ENCODE data around the gene ASPHD1.
"Not testable (repeated sequence)": the region's sequence is repeated elsewhere in the genome, so short reads cannot be mapped to it uniquely, and the experiment has no call there.

Gene ASPHD1

DNA sequence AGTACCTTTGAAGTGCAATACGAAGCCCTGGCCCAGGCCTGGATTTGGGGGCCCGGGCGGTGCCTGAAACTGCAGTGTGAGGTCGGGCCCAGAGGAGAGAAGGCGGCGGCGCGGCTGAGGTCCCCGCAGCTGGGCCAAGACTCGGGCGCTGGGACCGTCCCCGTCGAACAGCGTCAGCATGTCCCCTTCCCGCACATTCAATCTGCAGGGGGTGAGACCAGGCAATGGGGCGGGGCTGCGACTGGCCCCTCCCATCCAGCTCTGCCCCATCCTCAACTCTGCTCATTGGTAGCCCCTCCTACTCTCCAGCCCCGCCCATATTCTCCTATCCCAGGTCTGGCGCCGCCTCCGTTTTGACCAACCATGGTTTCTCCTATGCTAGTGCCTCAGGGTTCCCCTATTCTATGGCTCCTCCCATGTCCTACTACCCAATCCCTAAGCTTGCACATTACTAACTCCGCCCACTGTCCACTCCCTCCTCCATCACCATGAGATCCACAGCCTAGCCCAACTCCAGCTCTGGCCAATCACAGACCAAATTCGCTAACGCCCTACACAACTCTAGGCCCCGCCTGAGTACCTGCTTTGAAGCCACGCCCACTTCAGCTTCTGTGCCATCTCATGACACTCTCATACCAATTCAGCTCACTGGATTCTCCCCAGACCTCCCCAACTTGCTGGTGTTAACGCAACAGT is 22.9 kb upstream of the ASPHD1 start:
- ATAC-seq = peak; percentile 71 to 82

DNA sequence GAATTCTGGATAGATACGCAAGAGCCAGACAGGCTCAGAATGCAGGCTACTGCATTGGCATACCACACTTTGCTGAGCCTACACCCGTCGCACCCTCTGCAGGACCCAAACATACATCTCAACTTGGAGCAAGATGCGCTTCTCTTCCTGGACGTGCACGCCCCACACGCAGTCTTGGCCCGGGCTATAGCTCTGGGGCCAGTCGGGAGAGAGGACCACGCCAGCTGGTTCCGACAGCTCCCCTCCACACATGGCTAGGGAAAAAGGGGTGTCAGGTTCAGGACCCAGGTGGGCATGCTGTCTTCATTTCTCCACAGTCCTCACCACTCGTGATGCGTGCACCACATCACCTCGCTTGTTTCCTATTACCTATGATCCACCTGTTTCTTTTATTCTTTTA is 22.1 kb upstream of the ASPHD1 start:
- no peak for ATAC-seq

DNA sequence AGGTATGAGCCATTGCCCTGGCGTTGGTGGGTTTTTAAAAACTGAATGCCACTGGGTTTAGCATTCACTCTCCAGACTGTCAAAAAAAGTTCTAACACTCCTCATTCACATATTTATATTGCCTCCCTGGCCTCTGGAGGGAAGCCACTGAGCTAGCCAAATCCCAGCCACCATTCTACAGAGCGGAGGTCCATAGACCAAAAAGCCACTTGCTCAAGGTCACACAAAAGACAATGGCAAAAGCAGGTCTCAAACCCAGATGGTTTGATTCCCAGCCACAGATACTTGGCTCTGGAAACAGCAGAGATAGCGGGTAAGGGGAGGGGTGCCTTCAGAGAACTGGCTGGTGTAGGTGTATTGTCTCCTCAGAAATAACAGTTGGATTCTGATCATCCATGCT is 19.2 kb upstream of the ASPHD1 start:
- ATAC-seq = no peak

DNA sequence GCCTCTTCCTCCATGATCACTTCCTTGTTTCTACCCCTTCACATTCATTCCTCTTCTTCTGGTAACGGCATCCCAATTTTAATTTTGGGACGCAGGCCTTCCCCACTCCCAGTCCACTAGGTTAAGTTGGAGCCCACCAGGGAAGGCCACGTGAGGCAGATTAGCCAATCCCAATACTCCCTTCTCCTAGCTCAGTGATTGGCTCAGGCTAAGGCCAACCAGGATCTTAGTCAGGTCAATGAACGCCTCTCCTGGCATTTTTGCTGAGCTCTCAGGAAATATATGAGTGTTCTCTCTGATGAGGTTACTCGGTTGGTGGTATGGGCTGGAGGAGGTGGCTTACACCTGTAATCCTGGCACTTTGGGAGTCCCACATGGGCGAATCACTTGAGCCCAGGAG is 16.3 kb upstream of the ASPHD1 start:
- no peak for ATAC-seq

DNA sequence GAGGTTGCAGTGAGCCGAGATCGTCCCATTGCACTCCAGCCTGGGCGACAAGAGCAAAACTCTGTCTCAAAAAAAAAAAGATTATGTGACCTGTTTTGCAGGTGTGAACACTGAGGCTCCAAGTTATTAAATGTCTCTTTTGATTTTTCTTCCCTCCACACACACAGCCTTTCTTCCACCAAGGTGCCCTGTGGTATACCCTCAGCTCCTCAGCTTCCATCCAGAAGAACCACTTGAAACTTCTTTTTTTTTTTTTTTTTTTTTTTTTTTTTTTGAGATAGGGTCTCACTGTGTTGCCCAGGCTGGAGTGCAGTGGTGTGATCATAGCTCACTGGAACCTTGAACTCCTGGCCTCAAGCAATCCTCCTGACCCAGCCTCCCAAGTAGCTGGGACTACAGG is 10.9 kb upstream of the ASPHD1 start:
- ATAC-seq = not testable (repeated sequence)

DNA sequence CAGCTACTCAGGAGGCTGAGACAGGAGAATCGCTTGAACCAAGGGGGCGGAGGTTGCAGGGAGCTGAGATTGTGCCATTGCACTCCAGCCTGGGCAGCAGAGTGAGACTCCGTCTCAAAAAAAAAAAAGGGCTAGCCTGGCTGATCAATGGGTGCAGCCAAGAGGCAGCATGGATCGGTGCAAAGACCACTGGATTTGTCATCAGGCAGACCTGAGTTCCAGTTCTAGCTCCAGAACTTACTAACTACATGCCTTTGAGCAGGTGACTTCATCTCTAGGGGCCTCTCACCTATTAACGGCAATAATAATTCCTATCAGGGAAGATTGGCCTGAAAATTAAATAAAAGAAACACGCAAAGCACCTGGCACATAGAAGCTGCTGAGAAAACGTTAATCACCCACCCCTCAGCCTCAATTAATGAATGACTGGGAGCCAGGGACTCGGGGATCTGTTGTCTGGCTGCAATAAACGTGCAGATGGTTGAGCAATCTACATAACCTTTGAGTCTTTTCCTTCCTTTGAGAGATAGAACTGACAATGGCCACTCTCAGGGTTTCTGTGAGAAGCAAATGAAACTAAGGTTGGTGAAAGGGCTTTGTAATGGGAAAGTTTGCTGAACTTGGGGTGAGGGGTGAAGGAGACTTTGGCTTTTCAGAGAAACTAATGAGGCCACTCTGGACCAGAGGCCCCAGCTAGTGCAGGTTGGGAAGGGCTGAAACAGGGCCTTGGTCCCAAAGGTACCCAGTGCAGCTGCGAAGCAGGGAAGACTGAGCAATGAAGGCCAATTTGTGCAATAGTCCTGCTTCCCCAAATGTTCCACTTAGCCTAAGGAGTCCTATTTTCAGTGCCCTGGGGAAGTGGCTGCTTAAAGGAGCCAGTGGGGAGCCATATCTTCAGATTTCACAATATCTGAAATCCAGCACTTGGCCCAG is 8.5 kb upstream of the ASPHD1 start:
- no peak for ATAC-seq

DNA sequence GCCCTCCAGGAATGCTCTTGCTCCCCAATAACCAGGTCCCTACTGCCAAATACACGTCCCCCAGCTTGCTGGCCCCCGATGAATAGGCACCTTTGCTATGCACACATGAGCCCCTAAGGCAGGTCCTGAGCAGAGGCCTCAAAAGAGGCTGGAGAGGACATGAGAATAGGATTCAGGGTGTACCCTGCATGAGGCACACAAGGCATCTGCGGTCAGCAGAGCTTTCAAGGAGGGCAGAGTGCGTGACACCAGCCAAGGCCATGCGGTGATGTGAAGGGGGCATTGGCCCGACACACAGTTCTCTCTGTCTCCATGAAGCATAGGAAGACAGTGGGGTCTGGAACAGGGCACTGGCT is 7.9 kb upstream of the ASPHD1 start:
- ATAC-seq = no peak

DNA sequence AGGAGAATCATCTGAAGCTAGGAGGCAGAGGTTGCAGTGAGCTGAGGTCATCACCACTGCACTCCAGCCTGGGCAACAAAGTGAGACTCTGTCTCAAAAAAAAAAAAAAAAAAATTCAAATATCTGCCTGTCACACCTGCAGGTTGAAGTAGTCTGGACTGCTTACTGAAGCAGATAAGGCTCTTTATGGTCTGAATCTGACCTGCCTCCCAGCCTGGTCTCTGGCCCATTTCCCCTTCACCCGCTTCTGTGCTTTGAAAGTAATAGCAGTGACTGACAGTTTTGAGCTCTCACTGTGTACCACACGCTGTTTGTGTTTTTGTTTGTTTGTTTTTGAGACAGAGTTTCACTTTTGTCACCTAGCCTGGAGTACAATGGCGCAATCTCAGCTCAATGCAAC is 6.7 kb upstream of the ASPHD1 start:
- ATAC-seq = no peak

DNA sequence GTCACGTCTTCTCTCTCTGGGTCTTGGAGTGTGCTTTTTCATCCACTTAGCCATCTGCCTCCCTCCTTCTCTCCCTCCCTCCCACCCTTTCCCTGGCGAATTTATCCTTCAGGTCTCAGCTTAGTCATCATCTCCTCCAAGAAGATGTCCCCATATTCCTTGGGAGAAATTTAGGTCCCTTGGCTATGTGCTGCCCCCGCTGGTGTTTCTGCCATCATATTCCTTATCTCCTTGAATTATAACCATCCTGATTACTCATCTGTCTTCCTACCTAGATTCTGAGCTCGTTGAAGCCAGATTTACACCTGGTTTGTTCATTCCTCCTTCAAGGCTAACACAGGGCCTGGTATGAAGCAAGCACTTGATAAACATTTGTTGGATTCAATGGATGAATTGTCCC is 5.9 kb upstream of the ASPHD1 start:
- no peak for ATAC-seq

DNA sequence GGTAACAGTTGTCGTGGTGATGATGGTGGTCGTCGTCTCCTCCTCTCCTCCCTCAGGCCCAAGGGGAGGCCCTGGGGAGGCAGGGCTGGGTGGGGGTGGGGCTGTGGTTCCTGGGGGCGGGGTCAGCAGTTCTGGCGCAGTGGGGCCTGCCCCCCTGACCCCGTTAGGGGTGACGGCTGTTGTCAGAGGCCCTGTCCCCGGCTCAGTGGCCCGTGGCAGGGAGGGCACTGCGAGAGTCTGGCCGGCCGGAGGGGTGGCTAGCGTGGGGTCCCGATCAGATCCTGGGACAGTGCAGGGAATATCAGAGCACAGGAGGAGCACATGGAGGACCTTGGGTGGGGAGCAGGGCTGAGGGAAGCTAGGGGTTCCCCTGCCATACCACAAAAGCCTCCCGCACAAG is 3.4 kb upstream of the ASPHD1 start:
- no peak for ATAC-seq

DNA sequence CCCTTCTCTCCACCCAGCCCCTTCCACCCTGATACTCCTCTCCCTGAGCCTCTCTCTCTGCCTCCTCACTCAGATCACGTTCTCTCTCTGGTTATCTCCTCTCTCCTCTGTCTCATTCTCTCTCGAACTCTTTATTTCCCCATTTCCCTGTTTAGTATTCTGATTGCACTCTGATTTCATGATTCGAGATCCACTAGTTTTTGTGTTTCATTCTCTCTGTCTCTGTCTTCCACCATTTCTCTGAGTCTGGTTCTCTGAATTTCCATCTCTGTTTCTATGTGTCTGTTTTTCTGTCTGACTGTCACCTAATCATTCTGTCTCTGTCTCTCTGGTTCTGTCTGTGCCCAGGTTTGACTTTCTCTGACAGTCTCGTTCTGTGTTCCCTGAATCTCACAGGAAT is 3.0 kb upstream of the ASPHD1 start:
- no peak for ATAC-seq

DNA sequence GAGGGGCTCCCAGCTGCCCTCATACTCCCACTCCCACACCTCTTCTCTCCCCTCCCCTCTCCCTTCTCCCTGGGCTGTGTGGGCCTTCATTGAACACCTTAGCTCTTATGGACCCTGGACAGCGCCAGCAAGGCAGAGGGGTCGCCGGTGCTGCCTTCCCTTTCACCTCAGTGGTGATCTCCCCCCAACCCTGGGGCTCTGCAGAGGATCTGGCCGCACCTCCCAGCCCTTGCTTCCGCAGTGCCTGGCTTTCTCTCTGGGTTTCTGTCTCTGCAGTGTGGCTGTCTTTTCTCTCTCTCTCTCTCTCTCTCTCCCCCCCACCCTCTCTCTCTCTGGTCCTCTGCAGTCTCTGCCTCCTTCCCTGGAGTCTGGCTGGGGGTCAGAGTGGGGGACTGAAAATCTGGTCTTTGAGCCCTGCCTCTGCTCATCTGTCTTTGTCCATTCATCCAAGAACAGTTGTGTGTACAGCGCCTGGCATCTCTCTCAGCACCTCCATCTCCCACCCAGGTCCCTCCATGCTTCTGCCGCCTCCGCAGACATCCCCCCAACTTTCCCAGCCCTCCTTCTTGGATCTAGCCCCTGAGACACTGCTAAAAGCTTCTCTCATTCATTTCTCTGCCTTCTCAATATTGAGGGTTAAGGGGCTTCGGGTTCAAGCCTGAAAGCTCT is 2.0 kb upstream of the ASPHD1 start:
- no peak for ATAC-seq

DNA sequence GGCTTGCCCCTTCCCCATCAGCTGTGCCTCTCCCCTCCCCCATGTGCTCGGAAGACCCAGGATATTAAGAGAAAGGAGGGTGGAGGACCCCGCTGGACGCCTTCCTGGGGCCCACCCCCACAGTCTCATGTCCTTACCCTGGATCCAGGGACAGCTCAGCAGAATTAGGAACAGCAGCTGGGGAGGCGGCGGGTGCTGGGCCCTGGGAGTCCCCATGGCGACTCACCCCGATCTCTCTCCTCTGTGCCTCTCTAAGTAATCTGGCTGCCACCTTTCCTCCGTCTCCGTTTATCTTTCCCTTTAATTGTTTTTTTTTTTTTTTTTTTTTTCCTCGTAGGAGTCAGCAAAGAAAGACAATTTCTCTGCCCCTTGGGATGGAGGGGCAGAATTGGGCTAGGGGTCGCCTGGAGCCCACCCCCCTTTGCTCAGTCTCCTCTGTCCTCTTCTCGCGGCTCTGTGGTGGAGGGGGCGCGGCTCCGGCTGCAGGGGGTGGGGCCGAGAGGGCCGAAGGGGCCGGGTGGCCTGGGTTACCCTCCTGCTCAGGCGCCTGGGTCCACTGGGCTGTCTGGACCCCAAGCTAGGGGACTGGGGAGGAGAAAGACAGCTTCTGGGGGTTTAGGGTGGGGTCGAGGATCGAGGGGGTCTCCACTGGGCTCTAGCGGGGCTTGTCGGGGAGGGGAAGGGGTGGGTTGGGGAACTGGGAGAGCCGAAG is 1.3 kb upstream of the ASPHD1 start:
- ATAC-seq = no peak

DNA sequence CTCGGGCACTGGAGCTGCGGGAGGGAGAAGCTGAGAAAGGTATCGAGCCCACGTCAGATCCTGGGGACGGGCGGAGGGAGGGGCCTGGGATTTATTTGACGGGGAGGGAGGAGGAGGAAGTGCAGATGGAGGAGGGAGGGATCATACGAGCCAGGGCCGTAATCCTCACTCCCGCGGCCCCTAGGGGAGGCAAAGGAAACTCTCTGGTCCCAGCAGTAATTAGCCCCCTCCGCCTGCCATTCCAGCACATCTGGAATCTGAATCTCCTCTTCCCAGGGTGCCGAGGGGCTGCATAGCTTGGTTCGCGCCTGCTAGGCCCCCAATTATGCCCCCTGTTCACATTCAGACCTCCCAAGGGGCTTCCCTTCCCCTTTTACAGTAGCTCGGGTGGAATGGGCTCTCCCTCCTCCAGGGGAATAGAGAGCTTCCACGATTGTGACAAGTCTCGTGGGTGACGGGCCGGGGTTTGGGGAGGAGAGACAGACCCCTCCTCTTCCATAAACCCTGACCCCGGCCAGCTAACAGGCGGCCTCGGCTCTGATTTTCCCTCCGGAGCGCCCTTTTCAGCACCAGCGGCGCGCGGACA is 679 bp upstream of the ASPHD1 start, which contains the start of gene SEZ6L2:
Gene SEZ6L2, minus strand, starts transcription at position 35 of the 586 bp plus-strand sequence. CDS start 531 bp downstream, outside the sequence.
- no peak for ATAC-seq

DNA sequence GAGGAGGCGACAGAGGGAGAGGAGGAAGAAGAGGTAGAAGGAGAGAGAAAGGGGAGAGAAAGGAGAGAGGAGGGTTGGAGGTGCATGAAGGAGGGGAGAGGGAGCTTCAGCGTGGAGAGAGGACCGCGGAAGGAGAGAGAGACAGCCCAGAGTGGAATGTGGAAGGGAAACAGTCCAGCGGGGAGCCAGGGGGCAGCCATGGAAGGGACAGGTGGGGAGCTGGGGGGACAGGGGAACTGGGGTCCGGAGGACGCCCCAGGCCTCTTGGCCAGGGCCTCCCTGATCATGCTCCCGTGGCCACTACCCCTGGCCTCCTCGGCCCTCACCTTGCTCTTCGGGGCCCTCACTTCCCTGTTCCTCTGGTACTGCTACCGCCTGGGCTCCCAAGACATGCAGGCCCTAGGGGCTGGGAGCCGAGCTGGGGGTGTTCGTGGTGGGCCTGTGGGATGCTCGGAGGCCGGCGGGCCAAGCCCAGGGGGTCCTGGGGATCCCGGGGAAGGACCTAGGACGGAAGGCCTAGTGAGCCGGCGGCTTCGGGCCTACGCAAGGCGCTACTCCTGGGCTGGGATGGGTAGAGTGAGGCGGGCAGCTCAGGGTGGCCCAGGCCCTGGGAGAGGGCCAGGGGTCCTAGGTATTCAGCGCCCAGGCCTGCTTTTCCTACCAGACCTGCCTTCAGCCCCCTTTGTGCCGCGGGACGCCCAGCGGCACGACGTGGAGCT is 759 bp downstream of the ASPHD1 start:
- no peak for ATAC-seq

DNA sequence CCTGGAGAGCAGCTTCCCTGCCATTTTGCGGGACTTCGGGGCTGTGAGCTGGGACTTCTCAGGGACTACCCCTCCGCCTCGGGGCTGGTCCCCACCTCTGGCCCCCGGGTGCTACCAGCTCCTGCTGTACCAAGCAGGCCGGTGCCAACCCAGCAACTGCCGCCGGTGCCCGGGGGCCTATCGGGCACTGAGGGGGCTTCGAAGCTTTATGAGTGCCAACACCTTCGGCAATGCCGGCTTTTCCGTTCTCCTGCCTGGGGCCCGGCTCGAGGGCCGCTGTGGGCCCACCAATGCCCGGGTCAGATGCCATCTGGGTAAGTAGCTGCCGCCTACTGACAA is 1.3 kb downstream of the ASPHD1 start:
- no peak for ATAC-seq

DNA sequence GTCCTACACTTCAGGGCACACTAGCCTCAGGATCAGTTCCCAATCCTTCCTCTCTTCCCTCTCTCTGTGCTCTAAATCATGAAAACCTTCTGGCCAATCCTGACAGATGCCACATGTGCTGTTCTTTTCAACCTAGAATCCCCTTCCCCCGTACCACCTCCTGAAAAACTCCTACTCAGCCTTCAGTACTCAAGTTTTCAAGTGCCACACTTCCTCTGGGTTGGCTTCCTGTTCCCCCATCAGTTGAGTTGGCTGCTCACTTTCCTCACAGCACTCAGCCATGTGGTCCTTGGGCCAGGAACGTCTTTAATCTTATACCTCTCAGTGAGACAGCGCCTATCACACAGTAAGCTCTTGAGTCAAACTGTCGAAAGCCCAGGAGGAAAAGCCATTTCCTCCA is 3.3 kb downstream of the ASPHD1 start:
- no peak for ATAC-seq

DNA sequence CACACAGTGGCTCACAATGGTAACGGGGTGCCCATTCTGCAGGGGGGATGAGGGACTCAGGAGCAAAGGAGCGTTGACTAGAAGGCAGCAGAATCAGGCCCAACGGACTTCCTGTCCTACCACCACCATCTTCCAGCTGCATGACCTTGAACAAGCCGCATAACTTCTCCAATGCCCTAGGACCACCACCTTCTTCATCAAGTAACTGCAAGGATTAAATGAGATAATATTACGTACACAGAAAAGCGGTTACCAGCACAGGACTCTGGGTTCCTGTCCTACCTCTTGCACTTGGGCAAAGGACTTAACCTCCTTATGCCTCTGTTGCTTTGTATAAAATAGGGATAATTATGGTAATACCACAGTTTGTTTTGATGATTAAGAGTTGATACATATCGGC is 4.7 kb downstream of the ASPHD1 start:
- ATAC-seq = no peak

DNA sequence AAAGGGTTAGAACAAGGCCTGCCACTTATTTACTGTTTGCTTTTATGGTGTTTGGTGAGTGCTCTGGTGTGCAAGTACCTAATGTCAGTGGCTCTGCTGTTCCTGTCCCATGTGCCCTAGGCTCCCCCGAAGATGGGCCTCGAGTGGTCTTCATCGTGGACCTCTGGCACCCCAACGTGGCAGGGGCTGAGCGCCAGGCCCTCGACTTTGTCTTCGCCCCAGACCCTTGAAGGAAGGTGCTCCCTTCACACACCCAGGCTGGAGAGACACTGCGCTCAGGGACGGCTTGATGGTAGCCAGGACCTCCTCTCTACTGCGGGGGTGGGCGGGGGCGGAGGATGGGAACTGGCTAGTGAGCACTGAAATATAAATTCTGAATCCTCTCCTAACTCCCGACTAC is 5.4 kb downstream of the ASPHD1 start:
- ATAC-seq = no peak

DNA sequence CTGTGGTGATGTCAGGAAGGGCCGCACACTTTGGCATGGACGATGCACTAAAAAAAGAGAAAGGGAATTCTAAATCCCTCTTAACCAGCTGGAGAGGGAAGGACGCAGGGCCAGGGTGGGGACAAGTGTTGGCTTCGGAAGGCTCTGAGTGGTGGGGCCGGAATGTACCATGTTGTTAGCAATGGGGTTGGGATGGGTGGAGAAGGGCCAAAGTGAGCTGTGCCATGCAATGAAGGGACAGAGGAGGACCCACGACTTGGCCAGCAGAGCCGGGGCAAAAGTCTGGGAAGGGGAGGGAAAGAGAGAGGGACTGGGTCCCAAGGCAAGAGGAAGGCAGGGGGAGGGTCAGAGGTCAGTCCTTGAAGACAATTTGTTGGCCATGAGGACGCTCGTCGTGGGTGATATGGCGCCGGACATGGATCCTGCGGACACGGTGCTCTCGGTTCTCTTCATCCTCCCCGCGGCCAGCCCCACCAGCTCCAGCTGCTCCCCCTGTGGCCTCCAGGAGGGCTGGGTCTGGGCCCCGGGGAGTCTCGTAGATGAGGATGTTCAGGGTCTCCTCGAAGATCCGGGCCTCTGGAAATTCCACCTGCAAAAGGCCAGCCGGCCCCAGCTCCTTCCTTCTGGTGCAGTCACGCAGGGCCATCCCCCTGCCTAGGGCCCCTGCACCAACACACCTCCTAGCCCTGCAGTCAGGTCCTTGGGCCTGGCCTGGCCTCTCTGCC is 6.4 kb downstream of the ASPHD1 start:
- no peak for ATAC-seq

DNA sequence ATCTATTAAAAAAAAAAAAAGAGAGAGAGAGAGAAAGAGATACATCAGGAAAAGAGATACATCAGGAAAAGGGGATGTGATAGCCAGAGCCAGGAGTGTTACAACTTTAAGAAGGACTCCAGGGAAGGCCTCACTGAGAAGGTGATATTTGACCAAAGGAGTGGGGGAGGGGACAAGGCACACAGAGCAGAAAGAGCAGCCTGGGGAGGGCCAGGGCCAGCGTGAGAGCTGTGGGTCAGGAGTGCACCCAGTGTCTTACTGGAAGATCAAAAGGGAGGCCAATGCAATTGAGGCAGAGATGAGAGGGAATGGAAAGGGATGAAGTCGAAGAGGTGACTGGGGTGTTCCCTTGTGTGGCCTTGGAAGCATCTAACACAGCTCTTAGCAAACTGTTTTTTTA is 7.7 kb downstream of the ASPHD1 start:
- ATAC-seq = no peak

All from activated CD4-positive, CD25-positive, alpha-beta regulatory T cell treated with anti-CD3 and anti-CD28 coated beads, Interleukin-2, amount 50 U/mL, for 24 hours (primary cell).